HG02798 (cell line): ENCODE measurements around the gene JOSD2.

Source experiments
- ATAC-seq: cut with Tn5 transposase; IDR thresholded peaks from one replicate; pipeline ENCODE4 v1.9.1; 2021; ENCODE audit warnings: mild to moderate bottlenecking; ENCODE audit not compliant: unreplicated experiment, poor library complexity

JOSD2 gene

DNA sequence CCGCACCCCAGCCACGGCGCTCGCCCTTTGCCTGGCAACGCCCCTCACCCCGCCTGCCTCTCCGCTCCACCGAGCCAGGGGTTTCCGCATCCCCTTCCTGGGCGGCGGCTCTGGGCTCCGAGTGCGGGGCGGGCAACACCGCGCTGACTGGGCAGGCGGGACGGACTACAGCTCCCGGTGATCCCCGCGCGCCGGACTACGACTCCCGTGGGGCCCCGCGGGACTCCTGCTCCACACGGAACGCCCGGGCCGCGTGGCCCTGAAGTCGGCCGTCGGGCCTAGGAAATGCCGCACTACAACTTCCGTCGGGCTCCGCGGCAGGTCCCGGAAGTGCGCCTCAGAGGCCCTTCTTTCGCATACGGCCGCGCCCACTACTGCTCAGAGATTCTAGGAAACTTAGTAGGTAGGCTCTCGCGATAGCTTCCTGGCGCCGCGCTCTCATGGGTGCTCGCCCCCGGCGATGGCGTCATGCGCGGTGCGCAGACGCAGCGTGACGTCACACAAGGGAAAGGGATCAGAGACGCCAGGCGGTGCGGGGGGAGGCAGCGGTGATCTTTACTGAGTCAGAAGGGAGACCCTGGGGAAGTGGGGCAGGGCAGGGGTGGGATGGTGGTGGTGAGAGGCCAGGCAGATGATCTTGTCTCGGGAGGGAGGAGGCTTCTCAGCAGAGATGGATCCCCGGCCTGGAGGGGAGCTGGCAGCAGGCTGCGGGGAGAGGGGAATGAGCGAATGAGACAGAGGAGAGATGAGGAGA, at the start of gene JOSD2:
TSS of gene JOSD2 (minus strand) at position 123 of the 754 bp plus-strand sequence. CDS start 760 bp downstream, outside the sequence.
- peak; percentile 91 for ATAC-seq

GRCh38 chr19:50559636-50560035, 48.6 kb upstream of the JOSD2 start:
- no peak for ATAC-seq

GRCh38 chr19:50558449-50558848, 47.5 kb upstream of the JOSD2 start:
- no peak for ATAC-seq

- ATAC-seq: no peak
Observed at GRCh38 chr19:50558039-50558438, 47.0 kb upstream of the JOSD2 start.

DNA sequence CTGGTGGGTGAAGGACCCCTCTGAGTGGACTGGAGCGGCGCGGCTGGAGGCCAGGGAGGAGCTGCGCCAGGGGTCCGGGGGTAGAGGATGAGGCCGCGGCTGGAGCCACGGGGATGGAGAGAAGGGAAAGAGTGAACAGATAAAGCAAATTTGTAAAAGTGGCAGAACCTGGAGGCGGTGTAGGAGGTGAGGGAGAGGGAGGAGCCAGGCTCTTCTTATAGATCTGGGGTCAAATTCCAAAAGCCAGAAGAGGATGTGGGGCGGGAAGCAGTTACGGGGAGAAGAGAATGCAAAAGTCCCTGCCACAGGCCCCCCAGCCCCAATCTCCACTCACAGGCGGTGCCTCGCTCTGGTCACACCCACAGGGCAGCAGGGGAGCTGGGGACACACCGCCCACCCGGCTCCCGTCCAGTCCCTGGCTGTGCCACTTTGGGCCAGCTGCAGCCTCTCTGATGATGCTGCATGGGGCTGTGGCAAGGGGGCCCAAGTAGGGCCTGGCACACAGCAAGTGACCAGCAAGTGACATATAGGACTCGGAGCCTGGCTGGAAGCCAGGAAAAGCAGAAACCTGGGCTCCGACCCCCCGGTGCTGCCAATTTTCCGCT, 46.1 kb upstream of the JOSD2 start:
- no peak for ATAC-seq

DNA sequence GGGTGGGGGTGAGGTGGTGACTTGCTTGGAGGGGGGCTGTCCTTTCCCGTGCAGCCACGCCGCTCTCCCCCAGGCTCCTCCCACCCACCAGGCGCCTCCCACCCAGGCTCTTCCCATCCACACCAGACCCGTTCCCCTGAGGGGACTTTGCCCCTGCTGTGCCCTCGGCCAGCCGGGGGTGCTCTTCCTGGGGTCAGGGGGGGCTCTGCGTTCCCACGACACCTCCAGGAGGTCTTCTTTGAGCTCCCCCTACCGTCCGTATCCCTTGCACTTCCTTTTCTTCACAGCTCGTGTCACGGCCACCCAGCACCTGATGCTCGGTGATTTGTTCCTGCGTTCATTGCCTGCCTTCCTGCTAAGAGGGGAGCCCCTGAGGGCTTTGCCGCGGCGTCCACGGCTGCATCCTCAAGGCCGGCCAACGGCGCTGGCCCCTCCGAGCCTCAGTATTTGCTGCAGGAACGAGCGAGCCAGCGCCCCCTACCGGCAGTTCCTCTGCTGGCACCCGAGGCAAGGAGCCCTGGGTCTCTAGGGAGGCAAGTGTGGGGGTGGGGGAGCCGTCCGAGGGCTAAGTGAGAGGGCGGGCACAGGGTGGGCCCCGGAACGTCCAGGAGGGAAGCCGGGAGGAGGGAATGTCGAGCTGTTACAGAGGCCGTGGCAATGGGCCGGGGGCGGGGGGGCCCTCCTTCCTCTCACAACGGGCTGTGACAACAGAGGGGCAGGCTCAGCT, 45.5 kb upstream of the JOSD2 start:
- ATAC-seq: peak; percentile 50

DNA sequence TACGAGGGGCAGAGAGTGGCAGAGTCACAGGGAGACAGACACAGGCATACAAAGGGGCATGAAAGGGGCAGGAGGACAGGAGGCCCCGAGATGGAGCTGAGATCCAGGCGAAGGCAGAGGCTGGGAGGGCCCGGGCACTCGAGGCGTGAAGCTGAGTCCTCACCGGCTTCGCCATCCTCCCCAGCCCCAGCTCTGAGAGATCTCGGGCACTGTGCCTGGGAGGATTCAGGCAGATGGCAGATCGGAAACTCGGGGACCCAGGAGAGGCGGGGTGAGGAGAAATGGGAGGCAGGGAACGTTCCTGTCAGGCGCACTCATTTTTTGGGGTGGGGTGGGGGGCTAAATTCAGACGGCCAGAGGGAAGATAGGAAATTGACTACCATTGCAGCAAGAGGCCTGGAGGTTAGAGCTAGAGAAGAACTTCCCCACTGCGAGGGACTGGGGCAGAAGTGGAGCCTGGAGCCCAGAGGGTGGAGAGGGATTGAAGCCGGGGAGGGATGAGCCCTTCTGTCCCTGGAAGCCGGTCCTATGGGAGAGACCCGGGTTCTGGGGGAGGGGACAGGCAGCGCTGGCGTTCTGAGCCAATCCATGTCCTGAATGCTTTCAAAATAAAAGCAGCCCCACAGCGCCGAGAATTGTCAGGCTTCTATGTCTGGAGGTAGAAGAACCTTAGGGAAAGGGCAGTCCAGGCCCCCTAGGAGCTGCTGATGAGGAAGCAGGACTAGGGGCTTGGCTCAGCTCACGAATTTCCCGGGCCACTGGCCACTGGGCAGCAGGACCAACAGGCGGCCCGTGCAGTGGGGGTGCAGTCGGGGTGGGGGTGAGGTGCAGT, 44.7 kb upstream of the JOSD2 start:
- ATAC-seq: no peak

DNA sequence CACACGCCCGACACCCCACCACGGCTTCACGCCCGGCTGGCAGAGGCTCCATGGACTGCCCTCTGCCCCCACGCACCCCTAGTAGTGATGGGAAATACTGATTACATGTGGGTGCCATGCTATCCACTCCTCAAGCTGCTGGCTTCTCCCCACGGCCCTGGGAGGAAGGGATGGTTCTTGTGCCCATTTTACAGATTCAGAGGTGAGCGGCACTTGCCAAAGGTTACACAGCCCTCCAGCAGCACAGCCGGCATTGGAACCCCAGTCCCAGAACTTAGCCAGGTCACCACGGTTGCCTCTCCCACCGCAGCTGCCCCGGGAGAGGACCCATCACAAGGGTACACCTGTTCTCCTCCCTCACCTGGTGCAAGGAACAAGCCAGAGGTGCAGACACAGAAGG, 44.0 kb upstream of the JOSD2 start:
- ATAC-seq: no peak

- no peak for ATAC-seq
Observed at GRCh38 chr19:50554212-50554611, 43.2 kb upstream of the JOSD2 start.

DNA sequence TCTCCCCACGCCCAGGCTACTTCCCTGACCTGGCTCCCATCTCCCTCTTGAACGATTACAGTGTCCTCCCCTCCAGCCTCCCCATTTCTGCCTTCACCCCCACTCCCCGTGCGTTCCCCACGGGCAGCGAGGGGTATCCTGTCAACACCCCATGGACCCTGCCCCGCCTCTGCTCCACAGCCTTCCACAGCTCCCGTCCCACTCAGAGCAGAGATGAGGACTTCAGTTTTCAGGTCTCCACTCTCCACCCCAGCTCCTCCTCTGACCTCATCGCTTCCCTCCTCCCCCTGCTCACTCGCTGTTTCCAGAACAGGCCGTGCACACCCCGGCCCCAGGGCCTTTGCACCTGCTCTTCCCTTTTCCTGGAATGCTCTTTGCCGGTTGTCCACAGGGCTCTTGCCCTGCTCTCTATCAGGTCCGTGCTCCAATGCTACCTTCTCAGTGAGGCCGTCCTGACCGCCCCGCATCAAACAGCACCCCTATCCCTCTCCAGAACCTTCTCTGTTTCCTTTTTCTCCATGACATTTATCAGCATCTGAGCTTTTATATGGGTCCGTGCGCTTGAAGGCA, 42.2 kb upstream of the JOSD2 start:
- no peak for ATAC-seq

GRCh38 chr19:50552540-50552939, 41.5 kb upstream of the JOSD2 start:
- no peak for ATAC-seq

GRCh38 chr19:50551715-50552187, 40.8 kb upstream of the JOSD2 start:
- no peak for ATAC-seq

GRCh38 chr19:50551034-50551714, 40.2 kb upstream of the JOSD2 start:
- no peak for ATAC-seq

- ATAC-seq: no peak
Observed at GRCh38 chr19:50550594-50550966, 39.6 kb upstream of the JOSD2 start.

DNA sequence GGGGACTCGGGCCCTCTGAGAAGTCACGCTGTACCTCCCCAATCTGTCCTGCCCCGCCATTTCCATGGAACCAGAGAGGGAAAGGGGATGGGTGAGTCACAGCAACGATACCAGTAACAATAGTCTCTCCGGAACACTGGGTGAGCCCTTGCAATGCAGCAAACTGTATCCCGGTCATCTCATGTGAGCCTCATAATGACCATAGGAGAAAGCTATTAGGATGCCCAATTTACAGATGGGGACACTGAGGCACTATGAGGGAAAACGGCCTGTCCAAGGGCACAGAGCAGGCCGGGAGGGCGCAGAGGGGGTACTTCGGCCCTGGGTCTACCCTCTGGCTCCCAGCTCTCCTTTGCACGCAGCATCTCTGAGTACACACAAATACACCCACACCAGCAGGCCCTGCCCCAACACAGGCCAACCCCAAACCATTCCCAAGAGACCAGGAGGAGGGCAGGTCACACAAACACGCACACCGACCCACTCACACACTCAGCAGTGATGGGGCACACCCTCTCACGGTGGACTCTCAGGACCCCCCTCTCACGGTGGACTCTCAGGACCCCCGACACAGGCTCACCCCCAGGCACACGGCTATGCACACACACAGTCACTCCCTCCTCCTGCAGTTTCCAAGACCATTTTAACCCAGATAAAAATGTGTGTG, 39.1 kb upstream of the JOSD2 start:
- ATAC-seq: no peak

DNA sequence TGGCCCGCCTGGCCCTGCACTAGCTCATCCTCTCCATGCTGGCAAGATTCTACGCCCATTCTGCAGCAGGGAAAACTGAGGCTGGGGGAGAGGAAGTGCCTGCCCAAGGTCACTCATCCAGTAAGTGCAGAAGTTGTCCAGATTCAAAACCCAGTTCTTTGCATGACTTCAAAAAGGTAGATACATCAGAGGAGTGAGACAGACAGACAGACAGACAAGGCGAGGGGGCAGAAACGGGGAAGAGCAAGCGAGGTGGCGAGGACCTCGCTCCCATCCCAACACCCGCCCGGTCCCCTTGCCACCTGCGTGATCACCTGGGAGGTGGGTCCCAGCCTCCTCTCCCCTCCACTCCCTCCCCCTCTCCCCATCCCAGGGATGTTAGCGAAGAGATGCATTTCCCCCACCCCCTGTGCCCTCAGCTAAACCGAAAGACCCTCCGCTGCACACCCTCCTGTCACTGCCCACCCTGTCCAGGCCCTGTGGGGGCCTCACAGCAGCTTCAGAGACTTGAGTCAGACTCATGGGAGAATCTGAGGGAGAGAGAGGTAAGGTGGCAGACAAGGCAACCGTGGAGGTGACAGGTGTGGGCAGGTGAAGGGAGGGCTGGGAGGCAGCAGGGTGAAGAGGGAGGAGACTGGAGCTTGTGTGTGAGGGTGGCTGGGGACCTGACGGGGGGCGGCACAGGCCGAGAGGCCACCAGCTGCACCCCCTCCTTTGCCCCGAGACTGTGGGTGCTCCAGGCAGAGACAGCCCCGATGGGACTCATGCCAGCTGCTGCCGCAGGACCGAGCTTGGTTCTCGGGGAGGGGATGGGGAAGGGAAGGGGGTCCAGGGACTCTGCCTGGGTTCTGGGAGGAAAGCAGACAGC, 38.3 kb upstream of the JOSD2 start:
- ATAC-seq: no peak

DNA sequence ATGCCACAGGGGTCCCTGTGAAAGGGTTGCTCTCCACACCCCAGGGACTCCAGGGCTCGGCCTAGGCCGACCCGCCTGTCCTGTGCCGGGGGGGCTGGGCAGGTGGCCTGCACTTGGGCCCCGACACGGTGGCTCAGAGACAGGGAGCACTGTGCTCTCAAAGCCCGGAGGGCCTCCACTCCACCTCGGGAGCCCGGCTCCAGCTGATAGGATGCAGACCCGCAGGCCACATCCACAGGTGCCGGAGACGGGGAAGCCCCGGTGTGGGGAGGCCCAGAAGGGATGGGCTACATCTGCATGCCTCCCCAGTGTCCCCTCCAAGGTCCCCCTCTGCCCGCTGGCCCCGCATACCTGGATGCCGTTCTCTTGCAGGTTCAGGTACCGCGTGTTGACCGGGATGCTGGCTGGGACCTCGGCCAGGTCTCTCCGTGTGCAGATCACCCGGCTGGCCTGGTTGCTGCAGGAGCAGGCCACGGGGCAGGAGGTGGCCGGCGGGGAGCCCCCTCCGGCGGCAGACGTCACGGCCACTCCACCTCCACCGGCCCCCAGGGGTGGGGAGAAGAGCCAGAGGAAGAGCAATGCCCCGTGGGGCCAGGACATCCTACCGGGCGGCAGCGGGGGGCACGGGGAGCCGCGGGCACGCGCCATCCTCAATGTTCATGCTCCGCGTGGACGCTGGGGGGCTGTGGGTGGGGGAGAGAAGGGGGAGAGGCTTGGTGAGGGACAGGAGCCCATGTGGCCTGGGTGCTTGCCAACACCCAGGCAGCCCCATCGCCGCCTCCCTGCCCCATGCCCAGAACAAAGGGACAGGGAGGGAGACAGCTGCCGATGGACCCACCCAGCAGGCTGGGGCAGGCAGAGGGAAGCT, 37.4 kb upstream of the JOSD2 start:
- ATAC-seq: no peak
